Measurements from ENCODE around the gene THSD4.

The THSD4 gene

DNA sequence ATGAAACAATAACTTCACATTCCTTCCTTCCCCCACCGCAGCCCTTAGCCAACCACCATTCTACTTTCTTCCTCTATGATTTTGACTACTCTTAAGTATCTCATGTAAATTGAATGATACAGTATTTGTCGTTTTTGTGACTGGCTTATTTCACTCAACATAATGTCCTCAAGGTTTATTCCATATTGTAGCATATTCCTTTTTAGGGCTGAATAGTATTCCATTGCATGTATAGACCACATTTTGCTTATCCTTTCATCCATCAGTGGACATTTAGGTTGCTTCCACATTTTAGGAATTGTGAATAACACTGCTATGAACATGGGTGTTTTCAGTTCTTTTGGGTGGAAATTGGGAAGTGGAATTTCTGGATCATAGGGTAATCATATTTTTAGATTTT lies 106.1 kb downstream of the THSD4 start:
- no peak for DNase-seq (ENCODE audit: extremely low spot score)
- CTCF ChIA-PET, result no interaction called here
- POLR2A ChIA-PET, result no interaction called here
- no peak for TF ChIP-seq CTCF (IDR thresholded peaks at IDR 0.05; ENCODE audit: control extremely low read depth, extremely low read depth, low read depth, missing control alignments)

- POLR2A ChIA-PET, result no interaction called here
- TF ChIP-seq CTCF (IDR thresholded peaks at IDR 0.05; ENCODE audit: control extremely low read depth, extremely low read depth, low read depth, missing control alignments), result no peak
- DNase-seq (ENCODE audit: extremely low spot score), result no peak
- CTCF ChIA-PET, result no interaction called here
Measured at GRCh38 chr15:71223516-71223915, 108.2 kb downstream of the THSD4 start.

DNA sequence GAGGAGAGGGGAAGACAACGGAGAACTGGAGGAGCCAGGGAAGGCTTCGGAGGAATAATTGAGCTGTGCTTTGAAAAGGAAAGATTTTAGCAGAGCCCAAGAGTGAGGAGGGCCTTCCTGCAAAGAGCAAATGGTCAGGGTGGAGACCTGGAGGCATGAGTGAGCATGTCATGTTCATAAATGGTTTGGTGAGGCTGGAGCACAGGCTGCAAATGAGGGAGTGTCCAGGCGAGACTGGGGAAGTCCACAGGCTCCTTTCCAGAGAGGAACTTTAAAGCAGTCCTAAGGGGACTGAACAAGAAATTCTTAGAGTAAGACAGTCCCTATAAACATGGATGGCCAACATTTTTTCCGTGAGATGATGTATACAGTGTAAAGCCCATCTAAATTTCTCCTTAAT lies 108.8 kb downstream of the THSD4 start:
- no peak for TF ChIP-seq CTCF (IDR thresholded peaks at IDR 0.05; ENCODE audit: control extremely low read depth, extremely low read depth, low read depth, missing control alignments)
- ChIA-PET CTCF (interaction anchor here (1.4 kb wide), 1 partner anchor 27 kb away, joined by 3 read pairs; no protein-coding TSS in a partner anchor), POLR2A (no interaction called here)
- DNase-seq (ENCODE audit: extremely low spot score), result no peak

DNA sequence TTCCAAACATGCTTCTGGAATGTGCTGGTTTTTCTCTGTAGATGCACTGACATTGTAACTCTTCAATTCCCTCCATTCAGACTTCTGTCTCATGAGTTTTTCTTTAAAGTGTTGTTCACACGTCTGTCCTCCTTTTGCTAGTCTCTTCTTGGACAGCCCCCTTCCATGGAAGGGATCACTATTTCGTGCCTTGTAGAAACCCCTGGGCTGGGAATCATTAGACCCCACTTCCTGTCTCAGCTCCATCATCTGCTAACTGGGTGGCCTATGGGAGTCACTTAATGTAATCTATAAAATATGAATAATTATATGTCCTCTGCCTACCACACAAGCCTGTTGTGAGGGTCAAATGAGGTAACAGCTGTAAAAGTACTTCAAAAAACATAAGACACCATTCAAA lies 110.6 kb downstream of the THSD4 start:
- ChIA-PET POLR2A (no interaction called here), CTCF (no interaction called here)
- DNase-seq (ENCODE audit: extremely low spot score), result no peak
- no peak for TF ChIP-seq CTCF (IDR thresholded peaks at IDR 0.05; ENCODE audit: control extremely low read depth, extremely low read depth, low read depth, missing control alignments)

DNA sequence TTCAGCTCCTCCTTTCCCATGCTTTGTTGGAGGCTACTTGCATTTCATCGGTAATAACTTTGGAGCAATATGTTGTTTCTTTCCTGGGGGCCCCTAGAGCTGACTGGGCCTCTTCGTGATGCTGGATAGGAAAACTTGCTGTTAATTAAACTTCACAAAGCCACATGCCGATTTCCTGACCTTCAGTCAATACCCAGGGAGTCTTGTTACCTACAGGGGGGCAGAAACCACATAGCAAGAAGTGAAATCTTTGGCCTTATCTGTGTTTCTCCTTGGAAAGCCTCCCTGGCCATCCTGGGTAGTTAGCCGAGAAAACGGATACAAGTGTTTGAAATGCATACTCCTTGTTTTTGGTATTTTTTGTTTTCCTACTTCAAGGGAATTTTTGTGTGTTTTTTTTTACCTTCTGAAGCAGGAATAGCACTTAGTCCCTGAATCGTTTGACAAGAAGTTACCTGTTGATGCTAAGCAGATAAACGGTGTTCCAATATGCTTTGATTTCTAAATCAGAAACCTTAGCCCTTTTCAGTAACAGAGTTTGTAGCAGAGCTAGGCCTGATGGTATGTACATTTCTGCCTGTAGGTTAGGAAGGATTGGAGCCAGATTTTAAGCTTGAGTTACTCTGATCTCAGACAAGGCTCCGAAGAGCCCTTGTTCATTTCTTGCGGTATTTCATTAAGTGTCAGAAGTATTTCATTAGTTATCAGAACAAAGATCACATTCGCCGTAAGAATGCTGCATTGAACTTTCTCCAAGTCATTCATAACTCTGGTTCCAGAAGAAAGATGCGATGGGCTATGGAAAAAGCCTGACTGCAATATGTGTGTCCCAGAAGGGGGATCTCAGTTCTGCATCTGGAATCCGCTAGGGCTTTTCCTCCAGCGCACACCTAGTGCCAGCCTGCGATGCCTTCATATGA lies 111.5 kb downstream of the THSD4 start:
- ChIA-PET POLR2A (no interaction called here), CTCF (no interaction called here)
- no peak for TF ChIP-seq CTCF (IDR thresholded peaks at IDR 0.05; ENCODE audit: control extremely low read depth, extremely low read depth, low read depth, missing control alignments)
- no peak for DNase-seq (ENCODE audit: extremely low spot score)

- no peak for DNase-seq (ENCODE audit: extremely low spot score)
- TF ChIP-seq CTCF (IDR thresholded peaks at IDR 0.05; ENCODE audit: control extremely low read depth, extremely low read depth, low read depth, missing control alignments), result no peak
- ChIA-PET POLR2A (no interaction called here), CTCF (interaction anchor here (1.0 kb wide), 1 partner anchor 12 kb away, joined by 3 read pairs; no protein-coding TSS in a partner anchor)
Measured at GRCh38 chr15:71228403-71228802, 113.1 kb downstream of the THSD4 start.

Measured in GM10248 (cell line).